Right forelimb (tissue), 1 donor: ENCODE results near the gene OTOP3.
"Not testable (repeated sequence)": the region's sequence is repeated elsewhere in the genome, so short reads cannot be mapped to it uniquely, and the experiment has no call there.

Experiments
- DNase-seq: peaks from one replicate; pipeline ENCODE4 v3.0.0-alpha.2; 2018

OTOP3 gene, protein sequence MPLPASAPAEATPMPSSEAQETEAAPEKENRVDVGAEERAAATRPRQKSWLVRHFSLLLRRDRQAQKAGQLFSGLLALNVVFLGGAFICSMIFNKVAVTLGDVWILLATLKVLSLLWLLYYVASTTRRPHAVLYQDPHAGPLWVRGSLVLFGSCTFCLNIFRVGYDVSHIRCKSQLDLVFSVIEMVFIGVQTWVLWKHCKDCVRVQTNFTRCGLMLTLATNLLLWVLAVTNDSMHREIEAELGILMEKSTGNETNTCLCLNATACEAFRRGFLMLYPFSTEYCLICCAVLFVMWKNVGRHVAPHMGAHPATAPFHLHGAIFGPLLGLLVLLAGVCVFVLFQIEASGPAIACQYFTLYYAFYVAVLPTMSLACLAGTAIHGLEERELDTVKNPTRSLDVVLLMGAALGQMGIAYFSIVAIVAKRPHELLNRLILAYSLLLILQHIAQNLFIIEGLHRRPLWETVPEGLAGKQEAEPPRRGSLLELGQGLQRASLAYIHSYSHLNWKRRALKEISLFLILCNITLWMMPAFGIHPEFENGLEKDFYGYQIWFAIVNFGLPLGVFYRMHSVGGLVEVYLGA

GRCh38 chr17:74935585-74936469 lies at the start of gene OTOP3:
Gene OTOP3, plus strand, starts transcription at chr17:74935898. Its CDS starts 24 bp downstream, at chr17:74935922.
- no peak for DNase-seq

DNA sequence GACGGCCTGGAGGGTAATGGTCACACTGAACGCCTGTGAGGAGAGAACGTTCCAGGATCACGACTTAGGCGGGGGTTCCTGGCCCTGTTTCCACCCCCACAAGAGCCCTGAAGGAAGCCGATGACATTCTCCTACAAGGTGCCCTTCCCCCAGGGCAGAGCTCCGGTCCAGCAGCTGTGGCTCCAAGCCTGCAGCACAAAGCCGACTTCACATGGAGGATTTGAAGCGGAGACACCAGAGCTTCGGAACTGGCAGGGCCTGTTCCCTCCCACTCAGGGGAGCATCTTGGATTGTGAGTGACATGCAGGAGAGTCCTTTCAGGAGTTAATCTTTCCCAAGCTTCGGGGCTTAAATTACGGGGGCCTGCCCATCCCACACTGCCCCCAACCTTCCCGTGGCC lies 47.2 kb upstream of the OTOP3 start:
- DNase-seq: no peak

- no peak for DNase-seq
These were observed 45.1 kb upstream of the OTOP3 start for GRCh38 chr17:74890554-74890953.

DNA sequence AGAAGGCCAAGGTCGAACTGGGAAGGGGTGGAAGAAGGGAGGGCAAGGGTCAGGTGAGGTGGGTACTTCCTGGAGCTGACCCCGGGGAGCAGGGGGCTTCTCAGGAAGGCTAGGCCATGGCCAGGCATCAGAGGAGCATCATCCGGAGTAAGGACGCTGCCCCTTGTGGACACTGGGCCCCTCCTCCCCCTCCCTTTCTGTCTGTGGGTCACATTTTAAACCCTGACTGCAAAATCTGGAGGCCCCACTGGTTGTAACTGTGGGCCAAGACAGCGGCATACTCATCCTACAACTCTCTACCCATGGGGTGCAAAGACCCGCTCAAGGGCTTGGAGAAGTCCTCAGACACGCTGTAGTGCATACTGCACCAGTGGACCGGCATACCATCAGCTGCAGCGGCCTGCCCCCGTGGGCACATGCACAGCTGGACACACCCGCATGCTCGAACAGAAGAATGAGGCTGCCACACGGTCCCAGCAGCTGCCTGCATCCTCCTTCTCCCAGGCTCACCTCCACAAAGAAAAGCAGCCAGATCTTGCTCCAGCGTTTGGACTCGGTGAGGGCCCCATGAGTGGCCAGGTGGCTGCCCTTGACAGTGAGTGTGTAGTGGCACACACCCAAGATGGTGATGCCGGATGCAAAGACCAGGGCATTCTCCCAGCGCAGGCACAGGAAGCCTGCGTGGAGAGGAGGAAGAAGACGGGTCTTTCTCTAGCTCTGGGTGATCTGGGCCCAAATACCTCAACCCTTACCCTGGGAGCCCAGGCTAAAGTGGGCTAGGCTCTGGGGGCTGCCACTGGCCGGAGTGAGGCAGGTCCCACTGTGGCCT lies 43.5 kb upstream of the OTOP3 start:
- no peak for DNase-seq

DNA sequence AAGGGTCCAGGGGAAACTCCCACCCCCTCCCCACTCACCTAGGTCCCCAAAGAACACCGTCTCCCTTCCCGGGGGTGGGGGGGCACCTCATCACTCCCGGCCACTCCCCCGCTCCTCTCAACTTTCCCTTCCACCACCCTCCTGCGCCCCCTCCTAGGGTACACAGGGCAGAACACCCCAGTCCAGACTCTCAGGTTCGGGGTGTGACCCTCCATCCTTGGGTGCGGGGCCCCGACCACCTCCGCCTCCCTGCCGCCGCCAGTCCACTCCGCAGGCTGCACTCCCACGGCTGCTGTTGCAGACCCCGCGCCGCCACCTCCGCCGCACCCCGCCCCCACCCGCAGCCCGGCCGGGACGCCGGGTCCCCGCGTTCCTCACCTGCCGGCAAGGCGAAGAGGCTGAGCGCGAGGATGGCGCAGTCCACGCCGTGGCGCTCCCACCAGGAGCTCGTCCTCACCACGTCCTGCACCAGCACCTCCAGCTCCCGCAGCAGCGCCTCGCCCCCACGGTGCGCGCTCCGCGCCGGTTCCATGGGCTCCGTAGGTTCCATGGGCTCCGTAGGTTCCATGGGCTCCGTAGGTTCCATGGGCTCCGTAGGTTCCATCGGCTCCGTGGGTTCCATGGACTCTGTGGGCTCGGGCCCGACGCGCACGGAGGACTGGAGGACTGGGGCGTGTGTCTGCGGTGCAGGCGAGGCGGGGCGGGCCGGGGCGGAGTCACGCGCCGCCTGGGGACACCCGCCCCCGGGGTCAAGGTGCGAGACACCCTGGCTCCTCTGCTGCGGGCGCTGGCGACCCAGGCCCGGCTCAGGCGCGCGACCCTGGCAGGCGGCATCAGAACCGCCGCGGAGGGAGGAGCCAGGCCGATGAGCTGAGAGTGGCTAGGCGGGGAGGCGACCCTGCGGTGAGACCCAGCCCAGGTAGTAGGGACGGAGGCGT lies 42.5 kb upstream of the OTOP3 start, which contains the start of gene FADS6:
TSS of gene FADS6 (minus strand) at position 660 of the 938 bp plus-strand sequence. CDS start at position 622, 38 bp downstream.
- DNase-seq: no peak

GRCh38 chr17:74893936-74894671 lies 41.6 kb upstream of the OTOP3 start:
- no peak for DNase-seq

DNA sequence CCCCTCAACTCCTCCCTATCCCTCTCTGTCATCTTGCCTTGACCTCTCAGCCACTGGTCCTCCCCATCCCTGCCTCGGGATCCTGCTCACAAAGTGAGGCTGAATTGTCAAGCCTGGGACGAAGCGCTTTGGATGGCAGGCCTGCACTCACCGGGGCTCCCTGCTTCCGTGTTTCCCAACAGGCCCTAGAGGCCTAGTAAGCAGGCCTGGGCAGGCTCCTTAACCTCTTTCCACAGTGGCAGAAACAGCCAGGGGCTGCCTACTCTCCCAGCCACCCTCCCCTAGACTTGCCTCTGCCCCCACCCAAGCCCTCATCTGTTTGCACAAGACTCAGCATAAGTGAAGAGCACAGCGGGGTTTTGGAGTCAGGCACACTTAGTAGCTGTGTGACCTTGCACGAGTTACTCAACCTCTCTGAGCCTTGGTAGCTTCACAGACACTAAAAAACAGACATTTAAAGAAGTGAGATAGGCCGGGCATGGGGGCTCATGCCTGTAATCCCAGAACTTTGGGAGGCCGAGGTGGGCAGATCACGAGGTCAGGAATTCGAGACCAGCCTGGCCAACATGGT lies 37.2 kb upstream of the OTOP3 start:
- no peak for DNase-seq

GRCh38 chr17:74900208-74900607 lies 35.5 kb upstream of the OTOP3 start:
- no peak for DNase-seq

- no peak for DNase-seq
These were observed 34.2 kb upstream of the OTOP3 start for GRCh38 chr17:74901353-74902135.

- no peak for DNase-seq
These were observed 32.7 kb upstream of the OTOP3 start for GRCh38 chr17:74903034-74903433.

GRCh38 chr17:74903671-74904070 lies 32.0 kb upstream of the OTOP3 start:
- DNase-seq: no peak

- DNase-seq: no peak
These were observed 30.9 kb upstream of the OTOP3 start for GRCh38 chr17:74904687-74905409.

GRCh38 chr17:74906214-74906793 lies 29.4 kb upstream of the OTOP3 start:
- not testable (repeated sequence) for DNase-seq

DNA sequence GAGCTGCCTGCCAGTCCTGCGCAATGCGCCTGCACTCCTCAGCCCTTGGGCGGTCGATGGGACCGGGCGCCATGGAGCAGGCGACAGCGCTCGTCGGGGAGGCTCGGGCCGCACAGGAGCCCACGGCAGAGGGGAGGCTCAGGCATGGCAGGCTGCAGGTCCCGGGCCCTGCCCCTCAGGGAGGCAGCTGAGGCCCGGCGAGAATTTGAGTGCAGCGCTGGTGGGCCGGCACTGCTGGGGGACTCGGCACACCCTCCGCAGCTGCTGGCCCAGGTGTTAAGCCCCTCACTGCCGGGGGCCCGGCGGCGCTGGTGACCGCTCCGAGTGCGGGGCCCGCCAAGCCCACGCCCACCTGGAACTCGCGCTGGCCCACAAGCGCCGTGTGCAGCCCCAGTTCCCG lies 28.7 kb upstream of the OTOP3 start:
- DNase-seq: no peak

DNA sequence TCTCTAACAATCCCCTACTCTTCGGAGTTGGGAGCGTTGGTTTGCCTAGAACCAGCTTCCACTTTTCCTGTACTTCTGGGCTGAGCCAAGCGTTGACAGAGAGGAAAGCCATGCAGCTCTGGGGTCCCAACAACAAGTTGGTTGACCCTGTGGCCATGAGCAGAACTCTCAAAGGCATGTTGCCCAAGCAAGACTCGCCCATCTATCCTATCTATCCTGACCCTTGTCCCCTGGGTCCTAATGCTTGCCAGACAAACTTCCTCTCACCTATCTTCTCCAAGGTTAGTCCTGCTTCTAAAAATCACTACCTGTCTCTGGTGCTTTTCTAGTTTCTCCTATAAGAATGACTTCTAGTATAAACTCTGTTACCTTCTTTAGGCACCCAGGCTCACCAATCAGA lies 26.6 kb upstream of the OTOP3 start:
- DNase-seq: not testable (repeated sequence)

- not testable (repeated sequence) for DNase-seq
These were observed 24.3 kb upstream of the OTOP3 start for GRCh38 chr17:74911423-74911822.

DNA sequence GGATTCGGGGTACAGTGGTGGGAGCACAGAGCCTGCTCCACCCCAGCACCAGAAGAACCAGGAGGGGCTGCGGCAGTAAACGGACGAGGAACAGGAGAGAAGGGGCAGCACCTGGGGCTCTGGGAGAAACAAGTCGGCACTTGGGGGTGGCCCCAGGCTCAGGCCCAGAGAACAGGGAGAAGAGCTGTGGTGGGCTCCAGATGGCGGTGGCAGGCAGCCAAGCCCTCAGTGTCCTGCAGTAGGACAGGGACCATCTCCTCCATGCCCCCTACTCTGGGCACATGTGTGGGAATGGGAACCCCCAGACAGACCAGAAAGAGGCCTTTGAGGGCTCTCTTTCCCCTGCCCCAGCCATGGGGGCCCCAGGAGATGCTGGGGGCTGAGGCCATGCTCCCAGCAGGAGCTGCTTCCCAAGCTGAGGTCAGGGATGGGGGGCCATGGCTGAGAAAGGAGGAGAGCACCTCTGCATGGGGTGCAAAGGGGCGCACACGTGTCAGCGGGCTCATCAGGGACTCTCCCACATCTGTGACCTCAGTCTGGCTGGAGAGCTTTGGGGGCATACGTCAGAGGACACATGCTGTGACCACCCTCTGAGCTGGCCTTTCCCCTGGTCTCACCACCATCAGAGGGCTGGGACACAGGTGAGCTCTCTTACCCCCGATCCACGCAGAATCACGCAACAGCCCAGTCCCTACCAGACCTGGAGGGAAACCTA lies 19.4 kb upstream of the OTOP3 start:
- DNase-seq: no peak

DNA sequence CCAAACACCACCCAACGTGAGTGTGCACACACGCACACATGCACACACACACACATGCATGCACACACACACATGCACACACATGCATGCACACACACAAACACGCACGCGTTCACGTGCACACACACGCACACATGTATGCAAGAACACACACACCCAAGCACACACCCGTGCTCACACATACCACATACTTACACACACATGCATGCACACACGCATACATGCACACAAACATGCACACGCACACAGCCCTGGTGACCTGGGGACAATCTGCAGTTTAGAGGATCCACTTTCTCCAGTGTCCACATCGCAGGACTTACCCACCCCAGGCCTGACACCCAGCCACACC lies 18.9 kb upstream of the OTOP3 start:
- DNase-seq: no peak
